WTC11 (cell line): ENCODE results near the gene MRPL52. TPM values are rescaled to one million over a fixed set of nuclear protein-coding genes. Genes with fewer than 3 reads are reported as not detected.
A peak's percentile ranks its signal among the peaks of the same experiment; 100 is the strongest.

Source experiments
- ATAC-seq: fragments of 200-7000 bp; cut with Tn5 transposase; 2 replicates; pipeline ENCODE4 v1.10.0; 2021; ENCODE audit warnings: mild to moderate bottlenecking, moderate library complexity
- CTCF ChIA-PET: fragments of 300-600 bp; sonication (Branson Sonifier 250); formaldehyde crosslinking; loops from one replicate; lab custom pipeline; 2021; ENCODE audit warnings: antibody characterized with exemption; lab: Charles Lee
- POLR2A ChIA-PET: fragments of 350-600 bp; sonication (Branson Sonifier 250); formaldehyde crosslinking; loops from one replicate; lab custom pipeline; 2021; ENCODE audit warnings: antibody characterized with exemption; lab: Charles Lee
- DNase-seq: peaks from one replicate; pipeline ENCODE4 v3.0.0; 2021; ENCODE audit warnings: low spot score
- H3K27ac Mint-ChIP-seq: 2 replicates; pipeline ENCODE4 v1.8.0; 2021; ENCODE audit warnings: mixed read lengths
- H3K27me3 Mint-ChIP-seq: 2 replicates; pipeline ENCODE4 v1.8.0; 2021; ENCODE audit warnings: low read depth, mild to moderate bottlenecking, moderate library complexity, mixed read lengths
- H3K36me3 Mint-ChIP-seq: 2 replicates; pipeline ENCODE4 v1.8.0; 2021; ENCODE audit warnings: mixed read lengths
- H3K4me1 Mint-ChIP-seq: 2 replicates; pipeline ENCODE4 v1.8.0; 2022; ENCODE audit warnings: mixed read lengths
- H3K4me3 Mint-ChIP-seq: 2 replicates; pipeline ENCODE4 v1.8.0; 2021; ENCODE audit warnings: mild to moderate bottlenecking, moderate library complexity, mixed read lengths
- H3K9me3 Mint-ChIP-seq: 2 replicates; pipeline ENCODE4 v1.8.0; 2021; ENCODE audit warnings: mixed read lengths
- AR ChIP-seq: fragments of 250-450 bp; sonication (Bioruptor Pico); IDR thresholded peaks from 2 replicates; pipeline ENCODE4 v1.9.0; 2021; ENCODE audit warnings: mild to moderate bottlenecking
- ATF6 ChIP-seq: sonication (generic); formaldehyde crosslinking; IDR thresholded peaks from 2 replicates; pipeline ENCODE4 v1.8.1; 2023; ENCODE audit warnings: mild to moderate bottlenecking, missing genetic modification reagents
- CREM ChIP-seq: sonication (generic); formaldehyde crosslinking; IDR thresholded peaks from 2 replicates; pipeline ENCODE4 v1.8.1; 2022; ENCODE audit warnings: mild to moderate bottlenecking, missing genetic modification reagents, moderate library complexity
- FOXK1 ChIP-seq: sonication (generic); formaldehyde crosslinking; IDR thresholded peaks from 2 replicates; pipeline ENCODE4 v1.8.0; 2022; ENCODE audit warnings: mild to moderate bottlenecking, moderate library complexity, missing genetic modification reagents
- HMGXB4 ChIP-seq: sonication (generic); formaldehyde crosslinking; IDR thresholded peaks from 2 replicates; pipeline ENCODE4 v1.8.1; 2023; ENCODE audit warnings: mild to moderate bottlenecking, moderate library complexity, missing genetic modification reagents
- NR2C2 ChIP-seq: sonication (generic); formaldehyde crosslinking; IDR thresholded peaks from 2 replicates; pipeline ENCODE4 v1.8.0; 2022; ENCODE audit warnings: mild to moderate bottlenecking, missing genetic modification reagents
- PRRX2 ChIP-seq: fragments of 250-450 bp; sonication (Bioruptor Pico); IDR thresholded peaks from 2 replicates; pipeline ENCODE4 v1.8.0; 2021; ENCODE audit warnings: mild to moderate bottlenecking
- SP1 ChIP-seq: sonication (generic); formaldehyde crosslinking; conservative IDR thresholded peaks from 2 replicates; pipeline ENCODE4 v1.8.1; 2022; ENCODE audit warnings: missing genetic modification reagents
- TEAD1 ChIP-seq: sonication (generic); formaldehyde crosslinking; IDR thresholded peaks from 2 replicates; pipeline ENCODE4 v1.8.0; 2022; ENCODE audit warnings: mild to moderate bottlenecking, missing genetic modification reagents
- ZBTB21 ChIP-seq: sonication (generic); formaldehyde crosslinking; IDR thresholded peaks from 2 replicates; pipeline ENCODE4 v1.8.1; 2023; ENCODE audit warnings: mild to moderate bottlenecking, missing genetic modification reagents, borderline replicate concordance
- ZMAT4 ChIP-seq: fragments of 250-450 bp; sonication (Bioruptor Pico); IDR thresholded peaks from 2 replicates; pipeline ENCODE4 v1.9.0; 2021; ENCODE audit warnings: mild to moderate bottlenecking
- ZNF416 ChIP-seq: fragments of 250-450 bp; sonication (Bioruptor Pico); IDR thresholded peaks from 2 replicates; pipeline ENCODE4 v1.9.0; 2021; ENCODE audit warnings: mild to moderate bottlenecking, inconsistent platforms
- ZSCAN18 ChIP-seq: fragments of 250-450 bp; sonication (Bioruptor Pico); IDR thresholded peaks from 2 replicates; pipeline ENCODE4 v2.1.2; 2022; ENCODE audit warnings: mild to moderate bottlenecking, moderate library complexity
- total RNA-seq: library from RNA; stranded (reverse); gene quantifications from 3 replicates; pipeline ENCODE4 v1.2.3, GENCODE V29; 2021
- TF ChIP-seq, protein P1 (sequence below): sonication (generic); formaldehyde crosslinking; IDR thresholded peaks from 2 replicates; pipeline ENCODE4 v1.8.1; 2022; ENCODE audit warnings: mild to moderate bottlenecking, missing genetic modification reagents, moderate library complexity, borderline replicate concordance
- TF ChIP-seq, protein P2 (sequence below): sonication (generic); formaldehyde crosslinking; IDR thresholded peaks from 2 replicates; pipeline ENCODE4 v1.8.1; 2023; ENCODE audit warnings: mild to moderate bottlenecking, missing genetic modification reagents
- TF ChIP-seq, protein P3 (sequence below): sonication (generic); formaldehyde crosslinking; IDR thresholded peaks from 2 replicates; pipeline ENCODE4 v1.8.0; 2022; ENCODE audit warnings: mild to moderate bottlenecking, missing genetic modification reagents

Gene MRPL52
- total RNA-seq, 1 experiment from 2014 or later = 170 TPM

GRCh38 chr14:22871224-22872032 is 41.7 kb downstream of the MRPL52 start, which contains the start of gene LRP10 (continued):
- TF ChIP-seq, protein P1, sequence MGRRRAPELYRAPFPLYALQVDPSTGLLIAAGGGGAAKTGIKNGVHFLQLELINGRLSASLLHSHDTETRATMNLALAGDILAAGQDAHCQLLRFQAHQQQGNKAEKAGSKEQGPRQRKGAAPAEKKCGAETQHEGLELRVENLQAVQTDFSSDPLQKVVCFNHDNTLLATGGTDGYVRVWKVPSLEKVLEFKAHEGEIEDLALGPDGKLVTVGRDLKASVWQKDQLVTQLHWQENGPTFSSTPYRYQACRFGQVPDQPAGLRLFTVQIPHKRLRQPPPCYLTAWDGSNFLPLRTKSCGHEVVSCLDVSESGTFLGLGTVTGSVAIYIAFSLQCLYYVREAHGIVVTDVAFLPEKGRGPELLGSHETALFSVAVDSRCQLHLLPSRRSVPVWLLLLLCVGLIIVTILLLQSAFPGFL (CRISPR knock-in tag) = no peak
- no peak for TF ChIP-seq ATF6 (CRISPR knock-in tag)
- TF ChIP-seq PRRX2 = no peak
- TF ChIP-seq CREM = 0 out of 2 replicates have a peak, but pooled peaks have one; percentile 19
- peak; percentile 63; the same call in 1 of the 2 replicates for TF ChIP-seq HMGXB4
- TF ChIP-seq, all 79 proteins: peak for 11

GRCh38 chr14:22872033-22872832 is 42.5 kb downstream of the MRPL52 start:
- CTCF ChIA-PET = interaction anchor here (0.6 to 3.8 kb wide), 27 partner anchors 9 to 531 kb away, joined by 3 to 57 read pairs (median 5); partner anchors contain the start of genes ABHD4, PRMT5, RBM23 and REM2
- Mint-ChIP-seq H3K27ac (peak overlapping the region; percentile 36), H3K27me3 (no peaks in the 10 kb centered on the region), H3K36me3 (peaks cover 11% of the 10 kb centered on the region), H3K4me1 (peaks cover 18% of the 10 kb centered on the region), H3K4me3 (peak overlapping the region; percentile 83), H3K9me3 (no peaks in the 10 kb centered on the region)
- DNase-seq = peak; percentile 94
- peak; percentile 67 for ATAC-seq
- POLR2A ChIA-PET = interaction anchor here (1.0 to 4.1 kb wide), 5 partner anchors 11 to 49 kb away, joined by 3 to 32 read pairs (median 4); partner anchors contain the start of gene REM2
- TF ChIP-seq ZBTB21 (CRISPR knock-in tag) = no peak
- TF ChIP-seq NR2C2 (CRISPR knock-in tag) = no peak
- TF ChIP-seq ZSCAN18 (CRISPR knock-in tag) = no peak
- no peak for TF ChIP-seq AR (CRISPR knock-in tag)
- TF ChIP-seq ATF6 (CRISPR knock-in tag) = no peak
- TF ChIP-seq TEAD1 = no peak
- no peak for TF ChIP-seq FOXK1 (CRISPR knock-in tag)
- TF ChIP-seq ZMAT4 (CRISPR knock-in tag) = no peak
- TF ChIP-seq SP1 = peak; percentile 51; the same call in 1 of the 2 replicates
- TF ChIP-seq, protein P2, sequence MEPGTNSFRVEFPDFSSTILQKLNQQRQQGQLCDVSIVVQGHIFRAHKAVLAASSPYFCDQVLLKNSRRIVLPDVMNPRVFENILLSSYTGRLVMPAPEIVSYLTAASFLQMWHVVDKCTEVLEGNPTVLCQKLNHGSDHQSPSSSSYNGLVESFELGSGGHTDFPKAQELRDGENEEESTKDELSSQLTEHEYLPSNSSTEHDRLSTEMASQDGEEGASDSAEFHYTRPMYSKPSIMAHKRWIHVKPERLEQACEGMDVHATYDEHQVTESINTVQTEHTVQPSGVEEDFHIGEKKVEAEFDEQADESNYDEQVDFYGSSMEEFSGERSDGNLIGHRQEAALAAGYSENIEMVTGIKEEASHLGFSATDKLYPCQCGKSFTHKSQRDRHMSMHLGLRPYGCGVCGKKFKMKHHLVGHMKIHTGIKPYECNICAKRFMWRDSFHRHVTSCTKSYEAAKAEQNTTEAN (CRISPR knock-in tag) = no peak
- 0 out of 2 replicates have a peak, but pooled peaks have one; percentile 15 for TF ChIP-seq HMGXB4
- no peak for TF ChIP-seq ZNF416 (CRISPR knock-in tag)
- TF ChIP-seq, protein P3, sequence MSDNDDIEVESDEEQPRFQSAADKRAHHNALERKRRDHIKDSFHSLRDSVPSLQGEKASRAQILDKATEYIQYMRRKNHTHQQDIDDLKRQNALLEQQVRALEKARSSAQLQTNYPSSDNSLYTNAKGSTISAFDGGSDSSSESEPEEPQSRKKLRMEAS (CRISPR knock-in tag) = 0 out of 2 replicates have a peak, but pooled peaks have one; percentile 32
